Caco-2 (cell line): Measurements from ENCODE around the gene NPTXR. TPM values are rescaled to one million over a fixed set of nuclear protein-coding genes. Genes with fewer than 3 reads are reported as not detected.

Experiments used
- BruUV-seq: library from RNA; stranded (reverse); fragments of 400-500 nt; replicated peaks from 2 replicates; lab custom pipeline; 2021; lab: Mats Ljungman, UMichigan
- CTCF ChIA-PET: fragments of 300-600 bp; sonication (Branson Sonifier 250); formaldehyde crosslinking; loops from one replicate; lab custom pipeline; 2022; ENCODE audit warnings: antibody characterized with exemption; lab: Charles Lee
- POLR2A ChIA-PET: fragments of 300-600 bp; sonication (Branson Sonifier 250); formaldehyde crosslinking; loops from one replicate; lab custom pipeline; 2022; ENCODE audit warnings: antibody characterized with exemption; lab: Charles Lee
- DNase-seq, 2 experiments: peaks; one replicate each; pipeline versions ENCODE4 v3.0.0 to v3.0.0-alpha.2; 2020 to 2022
- H3K27me3 ChIP-seq: replicated peaks from 2 replicates; pipeline ENCODE4 v1.6.0; 2011; ENCODE audit warnings: low read length; ENCODE audit not compliant: control insufficient read depth, insufficient read depth
- H3K36me3 ChIP-seq: 2 replicates; pipeline ENCODE4 v1.5.1; 2011; ENCODE audit warnings: low read length; ENCODE audit not compliant: control insufficient read depth, insufficient read depth
- H3K4me1 ChIP-seq: fragments of 250-450 bp; sonication (Bioruptor Pico); 2 replicates; pipeline ENCODE4 v1.5.1; 2020; ENCODE audit warnings: mild to moderate bottlenecking
- H3K4me3 ChIP-seq: 2 replicates; pipeline ENCODE4 v1.5.1; 2011; ENCODE audit warnings: low read depth, mild to moderate bottlenecking, control low read depth, low read length
- H3K9me3 ChIP-seq: fragments of 250-450 bp; sonication (Bioruptor Pico); 2 replicates; pipeline ENCODE4 v1.5.1; 2020; ENCODE audit warnings: mild to moderate bottlenecking, moderate library complexity
- H3K27ac Mint-ChIP-seq: one replicate; pipeline ENCODE4 v1.8.0; 2022; ENCODE audit warnings: mixed read lengths; ENCODE audit not compliant: unreplicated experiment
- H3K27me3 Mint-ChIP-seq: one replicate; pipeline ENCODE4 v1.8.0; 2022; ENCODE audit warnings: mixed read lengths; ENCODE audit not compliant: insufficient read depth, unreplicated experiment
- H3K36me3 Mint-ChIP-seq: one replicate; pipeline ENCODE4 v1.8.0; 2022; ENCODE audit warnings: mild to moderate bottlenecking, mixed read lengths; ENCODE audit not compliant: insufficient read depth, unreplicated experiment
- H3K4me1 Mint-ChIP-seq: one replicate; pipeline ENCODE4 v1.8.0; 2022; ENCODE audit warnings: low read depth, mixed read lengths; ENCODE audit not compliant: unreplicated experiment
- H3K4me3 Mint-ChIP-seq: one replicate; pipeline ENCODE4 v1.8.0; 2022; ENCODE audit warnings: mild to moderate bottlenecking, moderate library complexity, mixed read lengths; ENCODE audit not compliant: unreplicated experiment
- H3K9me3 Mint-ChIP-seq: one replicate; pipeline ENCODE4 v1.8.0; 2022; ENCODE audit warnings: mixed read lengths; ENCODE audit not compliant: unreplicated experiment
- CTCF ChIP-seq, 2 experiments: fragments of 200-600 bp in 1 of 2; IDR thresholded peaks; 1 replicate in 1 of 2; 2 replicates in 1 of 2; pipeline versions ENCODE4 v1.5.1 to v1.8.0; 2011 to 2022; ENCODE audit warnings: antibody characterized with exemption in 1 of 2, control low read depth in 1 of 2, inconsistent platforms in 1 of 2, low read depth in 1 of 2, low read length in 1 of 2, mild to moderate bottlenecking in 1 of 2, moderate library complexity in 1 of 2; ENCODE audit not compliant: insufficient read depth in 1 of 2, severe bottlenecking in 1 of 2, unreplicated experiment in 1 of 2
- intact Hi-C: fragments of 100-400 bp; cut with micrococcal nuclease; formaldehyde crosslinking; loops from one replicate; pipeline ENCODE4 v1.10.0; 2022; ENCODE audit not compliant: unreplicated experiment
- total RNA-seq: library from RNA; stranded (reverse); gene quantifications from 2 replicates; pipeline ENCODE4 v1.2.3, GENCODE V29; 2022

NPTXR gene
- total RNA-seq, 1 experiment from 2014 or later: 16.4 TPM

GRCh38 chr22:38828191-38828590 lies 15.6 kb downstream of the NPTXR start:
- no peaks in the 10 kb centered on the region for H3K9me3 Mint-ChIP-seq
- Histone ChIP-seq H3K36me3 (no peaks in the 10 kb centered on the region; the same call in 1 of the 2 replicates), H3K27me3 (no peaks in the 10 kb centered on the region), H3K4me1 (no peaks in the 10 kb centered on the region), H3K4me3 (no peak overlapping the region), H3K9me3 (no peaks in the 10 kb centered on the region)
- H3K36me3 Mint-ChIP-seq: no peaks in the 10 kb centered on the region
- no peaks in the 10 kb centered on the region for H3K4me1 Mint-ChIP-seq
- H3K4me3 Mint-ChIP-seq: no peak overlapping the region
- POLR2A ChIA-PET: no interaction called here
- intact Hi-C loops: no loop called here
- CTCF ChIA-PET: no interaction called here
- H3K27me3 Mint-ChIP-seq: no peaks in the 10 kb centered on the region
- no peak for DNase-seq
- BruUV-seq: no TSS peak
- no peak for TF ChIP-seq CTCF (IDR thresholded peaks at IDR 0.05; ENCODE audit: insufficient read depth in 1 of 2, low read depth in 1 of 2, low read length in 1 of 2, severe bottlenecking in 1 of 2, unreplicated experiment in 1 of 2)
- H3K27ac Mint-ChIP-seq: no peak overlapping the region

DNA sequence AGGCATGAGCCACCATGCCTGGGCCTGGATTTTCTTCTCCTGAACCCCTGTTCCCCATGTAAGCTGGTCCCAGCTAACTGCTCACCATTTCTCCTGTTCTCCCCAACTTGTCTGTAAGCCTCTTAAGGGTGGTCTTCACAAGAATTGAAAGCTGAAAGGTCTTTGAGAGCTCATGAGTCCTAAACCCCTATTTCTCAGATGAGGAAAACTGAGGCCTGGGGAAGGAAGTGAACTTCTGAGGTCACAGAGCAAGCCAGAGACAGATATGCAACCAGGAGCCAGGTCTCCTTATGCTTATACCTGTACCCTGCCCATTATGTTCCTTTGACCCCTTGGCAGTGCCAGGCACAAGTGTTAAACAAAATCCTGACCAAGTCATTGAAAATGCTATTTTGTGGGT lies 16.3 kb downstream of the NPTXR start:
- no peaks in the 10 kb centered on the region for H3K36me3 Mint-ChIP-seq
- POLR2A ChIA-PET: no interaction called here
- no peak overlapping the region for H3K4me3 Mint-ChIP-seq
- no peak for DNase-seq
- intact Hi-C loops: no loop called here
- no peak overlapping the region for H3K4me3 ChIP-seq
- no peak for TF ChIP-seq CTCF (IDR thresholded peaks at IDR 0.05; ENCODE audit: insufficient read depth in 1 of 2, low read depth in 1 of 2, low read length in 1 of 2, severe bottlenecking in 1 of 2, unreplicated experiment in 1 of 2)
- CTCF ChIA-PET: interaction anchor here (0.6 kb wide), 1 partner anchor 122 kb away, joined by 3 read pairs; the partner anchor contains the start of gene GTPBP1
- H3K4me1 ChIP-seq: no peaks in the 10 kb centered on the region
- no peaks in the 10 kb centered on the region for H3K27me3 ChIP-seq
- H3K27ac Mint-ChIP-seq: no peak overlapping the region
- no peaks in the 10 kb centered on the region for H3K9me3 ChIP-seq
- H3K36me3 ChIP-seq: no peaks in the 10 kb centered on the region; the same call in 1 of the 2 replicates
- BruUV-seq: no TSS peak
- no peaks in the 10 kb centered on the region for H3K9me3 Mint-ChIP-seq
- H3K4me1 Mint-ChIP-seq: no peaks in the 10 kb centered on the region
- no peaks in the 10 kb centered on the region for H3K27me3 Mint-ChIP-seq

GRCh38 chr22:38826801-38827200 lies 17.0 kb downstream of the NPTXR start:
- POLR2A ChIA-PET: no interaction called here
- H3K36me3 ChIP-seq: no peaks in the 10 kb centered on the region; the same call in 1 of the 2 replicates
- H3K27me3 Mint-ChIP-seq: no peaks in the 10 kb centered on the region
- no peak overlapping the region for H3K4me3 Mint-ChIP-seq
- H3K36me3 Mint-ChIP-seq: no peaks in the 10 kb centered on the region
- no TSS peak for BruUV-seq
- no peak for TF ChIP-seq CTCF (IDR thresholded peaks at IDR 0.05; ENCODE audit: insufficient read depth in 1 of 2, low read depth in 1 of 2, low read length in 1 of 2, severe bottlenecking in 1 of 2, unreplicated experiment in 1 of 2)
- H3K27ac Mint-ChIP-seq: no peak overlapping the region
- intact Hi-C loops: no loop called here
- H3K4me1 ChIP-seq: no peaks in the 10 kb centered on the region
- no peaks in the 10 kb centered on the region for H3K27me3 ChIP-seq
- no peaks in the 10 kb centered on the region for H3K4me1 Mint-ChIP-seq
- H3K9me3 ChIP-seq: no peaks in the 10 kb centered on the region
- no peak overlapping the region for H3K4me3 ChIP-seq
- DNase-seq: no peak
- CTCF ChIA-PET: interaction anchor here (0.6 to 1.4 kb wide), 5 partner anchors 17 to 1459 kb away, joined by 3 to 9 read pairs (median 3); partner anchors contain the start of gene NPTXR
- H3K9me3 Mint-ChIP-seq: no peaks in the 10 kb centered on the region
